HG02610 (cell line): ENCODE data around the gene GPR153.
A peak's percentile ranks its signal among the peaks of the same experiment; 100 is the strongest.

ENCODE experiments used
- ATAC-seq: cut with Tn5 transposase; IDR thresholded peaks from one replicate; pipeline ENCODE4 v1.9.1; 2021; ENCODE audit warnings: mild to moderate bottlenecking, moderate library complexity; ENCODE audit not compliant: unreplicated experiment

The GPR153 gene

DNA sequence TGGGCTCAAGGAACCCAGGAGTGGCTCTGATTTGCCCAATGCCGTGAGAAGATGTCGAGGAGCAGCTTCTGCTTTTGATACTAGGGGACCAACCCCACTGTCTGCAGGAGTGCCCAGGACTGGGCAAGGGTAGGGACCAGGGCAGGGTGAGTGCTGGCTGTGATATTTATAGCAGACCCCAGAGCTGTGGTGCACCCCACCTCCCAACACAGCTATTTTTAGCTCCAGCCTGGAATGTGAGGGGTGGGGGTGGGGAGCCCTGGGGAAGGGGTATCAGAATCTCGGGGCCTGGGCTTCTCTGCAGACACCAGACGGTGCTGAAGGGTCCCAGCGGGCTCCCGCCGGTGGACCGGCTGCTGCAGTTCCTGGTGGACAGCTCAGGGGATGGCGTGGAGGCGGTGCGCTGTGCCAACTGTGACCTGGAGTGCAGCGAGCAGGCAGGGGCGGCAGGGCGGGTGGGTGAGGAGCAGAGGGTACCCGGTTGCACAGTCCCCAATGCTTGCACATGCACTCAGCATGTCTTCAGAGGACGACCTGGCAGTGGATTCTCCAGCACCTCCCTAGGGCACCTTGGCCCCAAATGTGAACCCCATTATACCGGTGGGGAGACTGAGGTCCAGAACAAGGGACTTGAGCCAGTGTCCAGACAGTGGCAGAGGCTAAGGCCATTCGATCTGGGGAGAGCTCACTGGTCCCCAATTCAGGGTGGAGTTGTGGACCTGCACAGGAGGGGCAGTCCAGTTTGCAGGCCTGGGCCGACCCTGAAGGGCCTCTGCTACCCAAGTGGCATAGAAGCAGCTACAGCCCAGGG, 53.6 kb downstream of the GPR153 start:
- no peak for ATAC-seq

DNA sequence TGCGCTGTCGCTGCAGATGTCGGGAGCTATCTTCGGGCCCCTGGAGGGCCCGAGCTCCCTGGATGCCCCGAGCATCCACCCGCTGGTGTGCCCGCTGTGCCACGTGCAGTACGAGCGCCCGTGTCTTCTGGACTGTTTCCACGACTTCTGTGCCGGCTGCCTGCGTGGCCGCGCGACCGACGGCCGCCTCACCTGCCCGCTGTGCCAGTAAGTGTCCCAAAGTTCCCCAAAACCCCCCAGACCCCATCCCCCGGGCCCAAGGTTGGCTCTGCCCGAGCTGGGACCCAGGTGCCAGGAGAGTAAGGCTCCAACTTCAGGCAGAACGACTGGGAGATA, 54.4 kb downstream of the GPR153 start:
- ATAC-seq = no peak

DNA sequence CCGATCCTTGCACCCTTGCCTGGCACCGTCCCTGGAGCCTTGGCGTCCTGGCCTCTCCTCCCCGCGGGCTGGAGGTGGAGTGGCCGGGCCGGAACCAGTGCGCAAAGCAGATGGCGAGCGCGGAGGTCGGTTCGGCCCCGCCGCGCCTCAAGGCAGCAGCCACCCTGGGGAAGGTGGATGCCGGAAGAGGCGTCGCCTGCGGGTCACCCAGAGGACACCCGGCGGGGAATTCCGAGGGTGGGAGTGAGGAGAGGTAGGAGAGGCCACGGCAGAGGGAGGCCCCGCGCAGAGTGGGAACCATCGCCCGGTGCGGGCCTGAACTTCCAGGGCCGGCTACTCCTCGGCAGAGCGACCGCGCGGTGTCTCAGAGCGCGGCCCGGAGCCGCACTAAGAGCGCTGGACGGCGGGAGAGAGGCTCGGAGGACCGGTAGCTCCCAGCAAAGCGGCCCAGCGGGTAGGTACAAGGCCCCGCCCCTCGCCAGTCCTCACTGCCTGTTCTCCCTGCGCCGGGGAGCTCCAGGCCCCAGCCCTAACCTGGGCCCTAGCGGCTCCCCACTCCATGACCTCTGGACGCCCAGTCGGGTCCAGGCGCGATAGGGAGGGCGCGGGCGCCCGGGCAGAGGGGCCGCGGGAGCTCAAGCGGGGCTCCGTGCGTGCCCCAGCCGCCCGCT, 54.9 kb downstream of the GPR153 start, which contains the start of gene RNF207:
RNF207 (plus strand) TSS at position 271 of the 671 bp plus-strand sequence. CDS start 417 bp downstream, outside the sequence.
- ATAC-seq = peak; percentile 64

DNA sequence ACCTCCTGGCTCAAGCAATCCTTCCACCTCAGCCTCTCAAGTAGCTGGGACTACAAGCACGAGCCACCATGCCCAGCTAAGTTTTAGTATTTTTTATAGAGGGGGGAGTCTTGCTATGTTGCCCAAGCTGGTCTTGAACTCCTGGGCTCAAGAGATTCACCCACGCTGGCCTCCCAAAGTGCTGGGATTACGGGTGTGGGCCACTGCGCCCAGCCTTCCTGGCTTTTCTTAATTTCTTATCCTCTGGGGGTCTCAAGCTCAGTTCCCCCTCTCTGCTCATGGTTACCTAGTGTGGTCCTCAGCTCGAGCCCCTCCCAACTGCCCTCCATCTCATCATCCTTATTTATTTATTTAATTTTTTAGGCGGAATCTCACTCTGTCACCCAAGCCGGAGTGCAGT, 58.6 kb downstream of the GPR153 start:
- no peak for ATAC-seq

DNA sequence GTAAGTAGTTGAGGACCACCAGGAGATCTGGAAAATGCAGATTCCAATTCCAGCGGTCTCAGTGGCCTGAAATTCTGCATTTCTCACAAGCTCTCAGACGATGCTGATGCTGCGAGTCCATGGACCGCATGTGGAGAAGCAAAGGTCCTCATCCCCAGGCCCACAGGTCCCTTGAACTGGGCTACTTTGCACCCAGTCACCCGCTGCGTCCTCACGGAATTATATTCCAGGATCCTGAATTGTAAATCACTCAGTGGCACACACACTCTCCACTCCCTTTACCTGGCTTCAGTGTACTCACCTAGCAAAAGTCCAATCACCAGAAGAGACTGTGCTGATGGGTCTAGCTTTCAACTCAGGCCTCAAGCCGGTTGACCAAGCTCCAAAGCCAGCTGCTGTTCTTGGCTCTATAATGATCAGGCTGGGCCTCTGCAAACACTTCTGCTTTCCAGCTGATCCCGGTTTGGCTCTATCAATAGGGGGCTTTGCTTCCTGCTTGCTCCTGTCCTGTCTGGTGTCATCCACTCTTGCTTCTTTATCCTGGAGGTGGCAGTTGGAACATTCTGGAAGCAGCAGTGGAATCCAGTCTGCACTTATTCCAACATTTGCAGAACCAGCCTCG, 60.6 kb downstream of the GPR153 start:
- ATAC-seq = no peak

DNA sequence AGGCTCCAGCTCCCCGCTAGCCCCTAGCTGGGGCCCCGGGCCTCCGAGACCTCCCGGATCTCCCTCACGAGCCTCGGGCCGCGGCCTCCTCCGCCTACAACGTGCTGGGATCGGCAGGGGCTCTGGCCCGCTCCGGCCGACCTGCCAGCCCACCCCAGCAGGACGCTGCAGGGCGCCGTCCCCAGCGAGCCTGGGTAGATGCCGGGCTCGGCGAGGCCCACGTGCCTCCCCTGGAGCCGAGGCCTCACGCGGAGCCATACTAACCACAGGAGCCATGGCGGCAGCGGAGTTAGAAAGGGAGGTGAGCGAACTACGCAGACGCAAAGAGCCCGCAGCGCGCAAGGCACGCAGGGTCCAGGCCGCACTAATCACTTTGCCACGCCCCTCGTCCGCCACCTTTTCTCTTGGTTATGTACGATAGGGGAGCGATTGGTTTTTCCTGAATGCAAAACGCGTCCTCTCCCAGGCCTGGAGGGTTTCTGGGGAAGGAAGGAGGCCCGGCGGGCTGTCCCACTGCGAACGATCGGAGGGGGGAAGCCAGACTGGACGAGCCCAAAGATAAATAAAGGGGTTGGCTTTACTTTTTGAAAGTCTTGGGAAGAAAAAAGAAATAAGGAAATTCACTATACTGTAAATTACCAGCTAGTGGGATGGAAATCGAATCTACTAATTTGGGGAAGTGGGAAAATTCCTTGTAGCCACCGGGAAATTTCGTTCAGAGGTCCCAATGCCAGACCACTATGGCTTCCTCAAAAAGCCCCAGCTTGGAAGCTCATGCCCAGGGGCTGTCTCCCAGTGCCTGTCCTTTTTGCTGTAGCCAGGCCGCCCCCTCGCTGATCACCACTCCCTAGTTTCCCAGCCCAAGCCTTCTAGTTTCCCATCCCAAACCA, 61.4 kb downstream of the GPR153 start, which contains the start of gene RPL22:
RPL22 (minus strand) TSS at position 298 of the 890 bp plus-strand sequence; CDS start at position 276, 22 bp downstream.
- ATAC-seq = peak; percentile 90

DNA sequence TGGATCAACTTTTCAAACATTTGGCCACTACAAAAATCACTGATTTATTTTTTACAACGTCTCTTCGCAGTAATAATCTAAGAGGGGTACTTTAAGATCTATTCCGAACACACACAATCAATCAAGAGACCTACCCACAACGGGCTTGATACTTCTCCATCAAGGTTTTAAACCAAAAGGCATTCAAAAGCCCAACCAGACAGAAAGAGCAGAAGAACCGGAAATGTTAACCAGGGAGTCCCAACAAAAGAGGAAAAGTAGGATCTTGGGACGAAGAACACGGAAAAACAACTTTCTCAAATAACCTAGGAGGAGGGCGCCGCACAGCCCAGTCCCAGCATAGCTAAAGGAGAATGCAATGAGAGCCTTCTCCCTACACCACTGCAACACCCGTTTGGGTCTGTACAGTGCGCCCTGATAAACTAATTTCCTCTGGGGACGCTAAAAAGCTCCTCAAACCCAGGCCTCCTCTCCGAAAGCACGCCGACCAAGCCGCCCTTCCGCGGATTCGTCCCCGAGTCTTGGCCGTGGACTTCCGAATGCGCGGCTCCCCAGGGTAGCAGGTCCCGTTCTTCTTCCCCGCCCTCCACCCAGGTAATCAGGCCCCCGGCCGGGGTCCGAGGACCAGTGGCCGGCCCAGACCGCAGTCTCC, 62.1 kb downstream of the GPR153 start:
- peak; percentile 14 for ATAC-seq

DNA sequence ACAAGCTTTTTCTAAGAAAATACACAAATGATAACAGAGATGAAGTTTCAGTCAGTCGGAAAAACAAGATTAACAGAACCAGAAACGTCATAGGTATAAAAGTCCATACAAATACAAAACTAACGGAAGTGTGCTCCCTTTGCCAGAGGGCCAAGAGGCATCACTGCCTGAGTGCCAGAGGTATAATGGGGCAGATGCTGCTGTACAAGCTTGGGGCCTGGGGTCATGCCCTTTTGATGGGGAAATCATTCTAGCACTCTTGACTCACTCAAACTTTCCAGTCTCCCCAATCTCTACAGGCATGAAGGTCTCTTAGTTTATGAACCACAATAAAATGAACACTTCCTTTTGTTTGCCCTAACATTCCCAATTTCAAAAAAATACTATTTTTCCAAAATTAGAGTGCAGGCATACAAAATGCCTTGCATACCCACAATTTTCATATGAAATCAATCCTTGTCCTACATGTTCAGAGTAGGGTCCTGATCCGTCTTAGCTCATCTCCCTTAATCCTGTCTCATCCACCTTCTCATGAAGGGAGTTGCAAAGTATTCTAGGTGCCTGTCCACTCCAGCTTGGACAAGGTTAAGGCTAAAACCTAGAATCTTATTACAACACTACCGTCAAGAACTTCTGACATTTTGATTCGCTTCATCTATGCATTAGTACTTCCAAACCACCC, 63.0 kb downstream of the GPR153 start:
- ATAC-seq = no peak
